DND-41 (cell line): ENCODE results near the gene FLRT1.

Experiments used
- ATAC-seq: fragments of 200-7000 bp; cut with Tn5 transposase; 3 replicates; pipeline ENCODE4 v1.9.1; 2021; ENCODE audit warnings: low read depth; ENCODE audit not compliant: insufficient read depth
- DNase-seq: peaks from one replicate; pipeline ENCODE4 v3.0.0-alpha.2; 2020
- H2AFZ ChIP-seq: 2 replicates; pipeline ENCODE4 v1.6.0; 2012; ENCODE audit warnings: low read depth, low read length
- H3K27ac ChIP-seq: 2 replicates; pipeline ENCODE4 v1.5.1; 2012; ENCODE audit warnings: low read length, inconsistent platforms
- H3K27me3 ChIP-seq: fragments of 200-600 bp; sonication (generic); 2 replicates; pipeline ENCODE4 v1.6.0; 2012; ENCODE audit warnings: low read length, mild to moderate bottlenecking, inconsistent platforms; ENCODE audit not compliant: insufficient read depth, poor library complexity
- H3K36me3 ChIP-seq: 2 replicates; pipeline ENCODE4 v1.5.1; 2012; ENCODE audit warnings: low read length, inconsistent platforms; ENCODE audit not compliant: insufficient read depth
- H3K4me1 ChIP-seq: 2 replicates; pipeline ENCODE4 v1.5.1; 2012; ENCODE audit warnings: mild to moderate bottlenecking, low read length; ENCODE audit not compliant: insufficient read depth
- H3K4me2 ChIP-seq: 2 replicates; pipeline ENCODE4 v1.6.0; 2012; ENCODE audit warnings: mild to moderate bottlenecking, moderate library complexity, low read length, inconsistent platforms; ENCODE audit not compliant: insufficient read depth
- H3K4me3 ChIP-seq, 2 experiments: fragments of 200-600 bp in 1 of 2; shearing (Covaris generic) in 1 of 2; 2 replicates each; pipeline ENCODE4 v1.5.1; 2012 to 2016; ENCODE audit warnings: inconsistent platforms in 2 of 2, low read length in 2 of 2, mild to moderate bottlenecking in 2 of 2, low read depth in 1 of 2, moderate library complexity in 1 of 2
- H3K79me2 ChIP-seq: 2 replicates; pipeline ENCODE4 v1.6.0; 2012; ENCODE audit warnings: low read length, inconsistent platforms; ENCODE audit not compliant: insufficient read depth
- H3K9ac ChIP-seq: 2 replicates; pipeline ENCODE4 v1.6.0; 2012; ENCODE audit warnings: low read depth, mild to moderate bottlenecking, inconsistent platforms, low read length, moderate library complexity
- H3K9me3 ChIP-seq: 2 replicates; pipeline ENCODE4 v1.5.1; 2012; ENCODE audit warnings: low read length, moderate library complexity, mild to moderate bottlenecking, inconsistent platforms; ENCODE audit not compliant: insufficient read depth, severe bottlenecking
- H4K20me1 ChIP-seq: 2 replicates; pipeline ENCODE4 v1.6.0; 2012; ENCODE audit warnings: low read length; ENCODE audit not compliant: insufficient read depth
- EZH2 ChIP-seq: IDR thresholded peaks from 3 replicates; pipeline ENCODE4 v1.6.1; 2012; ENCODE audit warnings: borderline replicate concordance, low read depth, mild to moderate bottlenecking, moderate library complexity, low read length, inconsistent platforms; ENCODE audit not compliant: severe bottlenecking
- TF ChIP-seq, protein P1 (sequence below): IDR thresholded peaks from 2 replicates; pipeline ENCODE4 v1.5.1; 2012; ENCODE audit warnings: borderline replicate concordance, low read length, moderate library complexity, mild to moderate bottlenecking; ENCODE audit not compliant: poor library complexity, severe bottlenecking; ENCODE audit errors: extremely low read depth

The FLRT1 gene

DNA sequence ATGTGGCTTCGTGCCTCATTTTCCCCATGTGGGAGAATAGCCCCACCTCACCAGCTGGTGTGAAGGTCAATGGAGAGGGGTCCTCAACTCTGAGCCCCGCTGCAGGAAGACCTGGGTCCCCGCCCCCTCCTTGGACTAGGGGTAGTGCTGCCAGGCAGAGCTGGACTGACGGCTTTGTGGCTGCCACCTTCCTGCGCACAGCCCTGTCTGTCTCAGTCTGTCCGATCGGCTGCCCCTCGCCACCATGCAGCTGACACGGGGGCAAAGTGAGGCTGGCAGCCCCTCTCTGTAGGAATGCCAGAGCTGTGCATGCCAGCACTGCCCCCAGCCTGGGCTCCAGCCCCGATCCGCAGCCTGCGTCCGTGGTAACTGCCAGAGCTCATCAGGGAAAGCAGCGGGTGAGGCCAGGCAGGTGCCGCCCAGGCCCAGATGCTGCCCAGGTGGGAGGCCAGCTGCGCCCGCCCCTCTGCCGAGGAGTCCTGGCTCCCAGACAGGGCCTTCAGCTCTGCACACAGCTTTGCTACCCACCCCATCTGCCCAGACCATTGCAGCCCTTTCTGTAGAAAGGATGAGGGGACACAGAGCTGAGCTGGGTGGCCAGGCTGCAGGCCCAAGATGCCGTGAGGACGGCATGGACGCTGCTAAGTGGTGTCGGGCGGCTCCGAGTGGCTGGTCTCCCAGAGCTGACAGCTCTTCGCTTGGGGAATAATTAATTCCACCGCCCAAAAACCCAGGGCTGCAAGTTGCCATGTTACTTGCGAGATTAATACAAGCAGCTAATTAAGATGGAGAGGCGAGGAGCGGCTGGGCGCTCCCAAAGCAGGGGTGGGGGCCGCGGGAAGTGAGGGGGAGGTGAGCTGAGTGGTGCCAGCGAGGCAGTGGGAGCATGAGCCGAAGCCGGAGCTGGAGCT is 19.5 kb upstream of the FLRT1 start:
- no peak for DNase-seq
- no peak overlapping the region for H3K4me2 ChIP-seq

DNA sequence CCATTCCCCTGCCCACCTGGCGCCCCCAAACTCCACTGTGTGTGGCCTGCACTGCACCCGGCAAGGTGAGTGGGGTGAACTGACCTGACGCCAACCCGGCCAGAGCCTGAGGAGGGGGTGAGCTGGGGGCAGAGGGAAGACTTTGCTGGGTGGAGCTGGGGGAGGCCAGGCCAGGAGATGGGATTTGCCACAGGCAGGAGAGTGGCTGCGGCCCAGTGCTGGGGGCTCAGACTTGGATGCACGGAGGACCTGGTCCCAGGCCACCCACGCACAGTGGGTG is 17.8 kb upstream of the FLRT1 start:
- Histone ChIP-seq H2AFZ (no peak overlapping the region), H3K27me3 (no peaks in the 10 kb centered on the region), H3K36me3 (no peaks in the 10 kb centered on the region), H3K79me2 (no peaks in the 10 kb centered on the region), H3K27ac (no peak overlapping the region), H3K4me1 (no peaks in the 10 kb centered on the region), H3K4me2 (no peak overlapping the region), H3K4me3 (no peak overlapping the region), H3K9me3 (no peaks in the 10 kb centered on the region), H3K9ac (no peak overlapping the region), H4K20me1 (peaks cover 44% of the 10 kb centered on the region)
- no peak for ATAC-seq
- no peak for TF ChIP-seq EZH2
- TF ChIP-seq, protein P1, sequence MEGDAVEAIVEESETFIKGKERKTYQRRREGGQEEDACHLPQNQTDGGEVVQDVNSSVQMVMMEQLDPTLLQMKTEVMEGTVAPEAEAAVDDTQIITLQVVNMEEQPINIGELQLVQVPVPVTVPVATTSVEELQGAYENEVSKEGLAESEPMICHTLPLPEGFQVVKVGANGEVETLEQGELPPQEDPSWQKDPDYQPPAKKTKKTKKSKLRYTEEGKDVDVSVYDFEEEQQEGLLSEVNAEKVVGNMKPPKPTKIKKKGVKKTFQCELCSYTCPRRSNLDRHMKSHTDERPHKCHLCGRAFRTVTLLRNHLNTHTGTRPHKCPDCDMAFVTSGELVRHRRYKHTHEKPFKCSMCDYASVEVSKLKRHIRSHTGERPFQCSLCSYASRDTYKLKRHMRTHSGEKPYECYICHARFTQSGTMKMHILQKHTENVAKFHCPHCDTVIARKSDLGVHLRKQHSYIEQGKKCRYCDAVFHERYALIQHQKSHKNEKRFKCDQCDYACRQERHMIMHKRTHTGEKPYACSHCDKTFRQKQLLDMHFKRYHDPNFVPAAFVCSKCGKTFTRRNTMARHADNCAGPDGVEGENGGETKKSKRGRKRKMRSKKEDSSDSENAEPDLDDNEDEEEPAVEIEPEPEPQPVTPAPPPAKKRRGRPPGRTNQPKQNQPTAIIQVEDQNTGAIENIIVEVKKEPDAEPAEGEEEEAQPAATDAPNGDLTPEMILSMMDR = no peak
- no peak for DNase-seq

More for the DNA sequence above, 19.5 kb upstream of the FLRT1 start:
- no peaks in the 10 kb centered on the region for H3K4me1 ChIP-seq
- no peak overlapping the region for H3K27ac ChIP-seq
- H3K36me3 ChIP-seq = no peaks in the 10 kb centered on the region
- peaks cover 38% of the 10 kb centered on the region for H4K20me1 ChIP-seq
- H3K4me3 ChIP-seq = no peak overlapping the region
- no peak overlapping the region for H2AFZ ChIP-seq
- H3K27me3 ChIP-seq = no peaks in the 10 kb centered on the region
- no peaks in the 10 kb centered on the region for H3K9me3 ChIP-seq
- TF ChIP-seq, protein P1 = no peak
- TF ChIP-seq EZH2 = no peak
- H3K79me2 ChIP-seq = no peaks in the 10 kb centered on the region
- H3K9ac ChIP-seq = no peak overlapping the region
- 0 out of 3 replicates have a peak, but pooled peaks have one; percentile 8 for ATAC-seq

DNA sequence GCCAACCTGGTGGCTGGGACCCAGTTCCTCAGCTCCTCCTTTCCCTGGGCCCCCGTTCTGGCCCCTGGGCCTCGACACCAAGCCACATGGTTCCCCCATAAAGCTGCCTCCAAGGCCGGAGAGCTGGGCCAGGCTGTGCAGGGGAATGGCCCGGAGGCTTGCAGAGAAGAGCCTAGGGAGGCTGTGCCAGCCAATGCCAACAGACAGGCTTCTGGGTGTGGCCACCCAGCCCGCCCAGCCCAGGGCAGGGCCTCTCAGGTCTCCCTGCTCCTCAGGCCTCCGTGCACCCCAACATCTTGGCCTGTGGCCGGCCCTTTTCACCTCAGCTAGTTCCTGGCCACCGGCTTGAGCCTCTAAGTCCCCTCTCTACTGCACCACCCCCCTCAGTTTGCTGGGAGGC is 17.4 kb upstream of the FLRT1 start:
- Histone ChIP-seq H3K4me3 (no peak overlapping the region), H3K79me2 (no peaks in the 10 kb centered on the region), H3K4me1 (no peaks in the 10 kb centered on the region), H3K9me3 (no peaks in the 10 kb centered on the region), H4K20me1 (peaks cover 44% of the 10 kb centered on the region), H3K27me3 (no peaks in the 10 kb centered on the region), H3K27ac (no peak overlapping the region), H3K9ac (no peak overlapping the region), H3K4me2 (no peak overlapping the region), H2AFZ (no peak overlapping the region), H3K36me3 (no peaks in the 10 kb centered on the region)
- DNase-seq (no peak), ATAC-seq (no peak)
- TF ChIP-seq, protein P1 = no peak
- TF ChIP-seq EZH2 = no peak
